ENCODE data around the gene RIPOR2.

RIPOR2 gene

GRCh38 chr6:24840187-24840586, 95.6 kb downstream of the RIPOR2 start:
- DNase-seq, result no peak

- DNase-seq, result no peak
These were observed 96.8 kb downstream of the RIPOR2 start for GRCh38 chr6:24838994-24839393.

- no peak for DNase-seq
These were observed 97.7 kb downstream of the RIPOR2 start for GRCh38 chr6:24838081-24838480.

GRCh38 chr6:24836109-24836508, 99.7 kb downstream of the RIPOR2 start:
- DNase-seq, result no peak

- DNase-seq, result no peak
These were observed 101.9 kb downstream of the RIPOR2 start for GRCh38 chr6:24833711-24834386.

GRCh38 chr6:24832794-24833193, 103.0 kb downstream of the RIPOR2 start:
- no peak for DNase-seq

- no peak for DNase-seq
These were observed 103.7 kb downstream of the RIPOR2 start for GRCh38 chr6:24831771-24832716.

GRCh38 chr6:24829657-24830056, 106.1 kb downstream of the RIPOR2 start:
- no peak for DNase-seq

GRCh38 chr6:24827970-24828369, 107.8 kb downstream of the RIPOR2 start:
- DNase-seq, result no peak

GRCh38 chr6:24827162-24827561, 108.6 kb downstream of the RIPOR2 start:
- DNase-seq, result no peak

- no peak for DNase-seq
These were observed 110.6 kb downstream of the RIPOR2 start for GRCh38 chr6:24825130-24825630.

- DNase-seq, result no peak
These were observed 111.4 kb downstream of the RIPOR2 start for GRCh38 chr6:24824142-24824938.

- no peak for DNase-seq
These were observed 112.6 kb downstream of the RIPOR2 start for GRCh38 chr6:24823185-24823584.

- DNase-seq, result no peak
These were observed 113.1 kb downstream of the RIPOR2 start for GRCh38 chr6:24822696-24823095.

- DNase-seq, result no peak
These were observed 113.8 kb downstream of the RIPOR2 start for GRCh38 chr6:24821860-24822444.

- DNase-seq, result no peak
These were observed 117.4 kb downstream of the RIPOR2 start for GRCh38 chr6:24818346-24818745.

- DNase-seq, result no peak
These were observed 126.0 kb downstream of the RIPOR2 start for GRCh38 chr6:24809728-24810127.

GRCh38 chr6:24807584-24807983, 128.2 kb downstream of the RIPOR2 start:
- DNase-seq, result no peak

- no peak for DNase-seq
These were observed 133.3 kb downstream of the RIPOR2 start for GRCh38 chr6:24802271-24803059.

- no peak for DNase-seq
These were observed 136.2 kb downstream of the RIPOR2 start for GRCh38 chr6:24799541-24799915.

- no peak for DNase-seq
These were observed 136.8 kb downstream of the RIPOR2 start, which contains the start of gene ARMH2 for GRCh38 chr6:24798740-24799540. TSS of gene ARMH2 (minus strand) at chr6:24798917. CDS start at chr6:24798857, 60 bp downstream.
